ENCODE data around the gene DUSP10. TPM values are rescaled to one million over a fixed set of nuclear protein-coding genes. Genes with fewer than 3 reads are reported as not detected.

The DUSP10 gene
- total RNA-seq, 1 donor from 2014 or later = 10.2 TPM

DNA sequence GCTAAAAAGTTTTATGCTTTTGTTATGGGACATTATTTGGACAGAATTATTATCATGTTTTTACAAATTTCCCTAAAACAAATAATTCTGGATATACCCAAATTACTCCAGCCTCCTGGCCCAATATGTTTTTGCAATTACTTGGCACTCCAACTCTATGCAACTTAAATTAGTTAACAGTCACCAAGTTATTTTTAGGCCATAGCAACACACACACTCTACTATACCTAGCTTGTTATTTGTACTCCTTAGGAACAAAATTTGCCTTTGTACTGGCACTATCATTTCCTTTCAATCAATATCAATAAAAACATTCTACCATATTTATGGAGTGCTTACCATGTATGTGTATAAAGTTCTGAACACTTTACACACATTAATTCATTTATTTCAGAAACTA lies 7.7 kb downstream of the DUSP10 start:
- Mint-ChIP-seq H3K36me3 (ENCODE audit: insufficient read depth) (peaks cover 26% of the 10 kb centered on the region), H3K4me1 (ENCODE audit: low read depth) (peaks cover 9% of the 10 kb centered on the region), H3K4me3 (ENCODE audit: low read depth) (no peak overlapping the region), H3K27ac (no peak overlapping the region), H3K9me3 (ENCODE audit: low read depth) (no peaks in the 10 kb centered on the region), H3K27me3 (no peaks in the 10 kb centered on the region)
- no peak for DNase-seq (ENCODE audit: low spot score, unreplicated experiment)
- TF ChIP-seq, protein P1, sequence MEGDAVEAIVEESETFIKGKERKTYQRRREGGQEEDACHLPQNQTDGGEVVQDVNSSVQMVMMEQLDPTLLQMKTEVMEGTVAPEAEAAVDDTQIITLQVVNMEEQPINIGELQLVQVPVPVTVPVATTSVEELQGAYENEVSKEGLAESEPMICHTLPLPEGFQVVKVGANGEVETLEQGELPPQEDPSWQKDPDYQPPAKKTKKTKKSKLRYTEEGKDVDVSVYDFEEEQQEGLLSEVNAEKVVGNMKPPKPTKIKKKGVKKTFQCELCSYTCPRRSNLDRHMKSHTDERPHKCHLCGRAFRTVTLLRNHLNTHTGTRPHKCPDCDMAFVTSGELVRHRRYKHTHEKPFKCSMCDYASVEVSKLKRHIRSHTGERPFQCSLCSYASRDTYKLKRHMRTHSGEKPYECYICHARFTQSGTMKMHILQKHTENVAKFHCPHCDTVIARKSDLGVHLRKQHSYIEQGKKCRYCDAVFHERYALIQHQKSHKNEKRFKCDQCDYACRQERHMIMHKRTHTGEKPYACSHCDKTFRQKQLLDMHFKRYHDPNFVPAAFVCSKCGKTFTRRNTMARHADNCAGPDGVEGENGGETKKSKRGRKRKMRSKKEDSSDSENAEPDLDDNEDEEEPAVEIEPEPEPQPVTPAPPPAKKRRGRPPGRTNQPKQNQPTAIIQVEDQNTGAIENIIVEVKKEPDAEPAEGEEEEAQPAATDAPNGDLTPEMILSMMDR (IDR thresholded peaks at IDR 0.05; ENCODE audit: unreplicated experiment) = no peak

DNA sequence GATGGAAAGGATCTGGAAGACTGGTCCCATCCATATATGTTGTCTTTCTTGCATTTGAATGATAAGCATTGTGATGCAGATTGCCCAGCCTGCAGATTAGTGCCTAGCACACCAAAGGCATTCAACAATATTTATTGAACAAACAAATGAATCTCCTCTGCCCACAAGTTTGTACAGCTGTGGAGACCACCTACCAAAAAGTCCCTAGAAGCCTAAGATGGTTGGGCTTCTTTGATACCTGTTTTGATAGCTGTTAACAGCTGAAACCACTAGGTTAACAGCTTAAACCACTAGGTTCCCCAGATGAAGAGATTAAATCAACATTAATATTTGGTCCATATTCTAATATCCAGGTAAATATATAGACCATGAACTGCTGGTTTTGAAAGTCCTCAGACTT lies 9.8 kb downstream of the DUSP10 start:
- Mint-ChIP-seq H3K27ac (no peak overlapping the region), H3K9me3 (ENCODE audit: low read depth) (no peaks in the 10 kb centered on the region), H3K27me3 (no peaks in the 10 kb centered on the region), H3K36me3 (ENCODE audit: insufficient read depth) (peaks cover 14% of the 10 kb centered on the region), H3K4me1 (ENCODE audit: low read depth) (peaks cover 6% of the 10 kb centered on the region), H3K4me3 (ENCODE audit: low read depth) (no peak overlapping the region)
- no peak for DNase-seq (ENCODE audit: low spot score, unreplicated experiment)
- TF ChIP-seq, protein P1 (IDR thresholded peaks at IDR 0.05; ENCODE audit: unreplicated experiment) = no peak

DNA sequence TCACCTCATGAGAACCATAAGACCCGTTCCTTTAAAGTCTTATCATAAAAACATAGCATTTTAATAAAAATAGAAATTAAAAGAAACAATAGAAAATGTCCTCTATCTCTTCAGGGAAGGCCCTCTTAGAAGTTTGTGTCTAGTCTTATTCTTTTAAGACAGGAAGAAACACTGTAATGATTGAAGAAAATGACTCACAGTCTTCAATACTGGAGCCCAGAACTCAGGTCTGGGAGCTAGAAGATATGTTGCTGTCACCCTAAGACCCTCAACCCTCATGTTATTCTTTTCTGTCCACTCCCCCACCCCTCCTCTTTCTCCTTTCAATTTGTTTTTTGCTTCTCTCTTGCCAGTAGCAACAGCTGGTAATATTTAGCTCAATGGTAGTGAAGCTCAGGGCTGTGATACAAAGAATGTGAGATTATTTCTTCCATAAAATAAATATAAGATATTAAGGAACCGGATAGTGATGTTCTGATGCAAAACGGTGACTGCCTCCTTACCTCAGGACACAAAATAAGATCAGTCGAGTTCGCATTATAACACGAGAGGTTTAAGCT lies 12.0 kb downstream of the DUSP10 start:
- Mint-ChIP-seq H3K36me3 (ENCODE audit: insufficient read depth) (peaks cover 5% of the 10 kb centered on the region), H3K27me3 (no peaks in the 10 kb centered on the region), H3K4me3 (ENCODE audit: low read depth) (no peak overlapping the region), H3K27ac (no peak overlapping the region), H3K4me1 (ENCODE audit: low read depth) (peaks cover 5% of the 10 kb centered on the region), H3K9me3 (ENCODE audit: low read depth) (no peaks in the 10 kb centered on the region)
- DNase-seq (ENCODE audit: low spot score, unreplicated experiment) = no peak
- TF ChIP-seq, protein P1 (IDR thresholded peaks at IDR 0.05; ENCODE audit: unreplicated experiment) = no peak

DNA sequence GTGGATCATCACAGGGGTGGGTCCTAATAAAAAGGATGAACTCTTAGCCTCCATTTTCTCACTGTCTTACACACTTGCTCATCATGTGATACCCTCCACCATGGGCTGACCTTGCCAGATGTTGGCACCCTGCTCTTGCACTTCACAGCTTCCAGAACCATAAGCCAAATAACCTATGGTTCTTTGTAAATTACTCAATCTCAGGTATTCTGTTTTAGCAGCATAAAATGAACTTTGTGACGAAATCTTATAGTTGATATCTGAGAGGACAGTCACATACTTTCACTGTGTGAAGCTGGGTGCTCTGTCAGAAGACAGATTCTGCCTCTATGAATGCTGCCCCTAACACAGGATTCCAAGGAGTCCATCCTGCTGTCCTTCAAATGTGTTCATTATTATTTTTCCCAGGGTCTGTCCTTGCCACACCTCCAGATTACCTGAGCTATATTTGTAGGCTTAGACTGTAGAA lies 13.8 kb downstream of the DUSP10 start:
- Mint-ChIP-seq H3K9me3 (ENCODE audit: low read depth) (peaks cover 4% of the 10 kb centered on the region), H3K36me3 (ENCODE audit: insufficient read depth) (peaks cover 11% of the 10 kb centered on the region), H3K27ac (peak overlapping the region; percentile 53), H3K4me3 (ENCODE audit: low read depth) (no peak overlapping the region), H3K4me1 (ENCODE audit: low read depth) (peaks cover 5% of the 10 kb centered on the region), H3K27me3 (no peaks in the 10 kb centered on the region)
- DNase-seq (ENCODE audit: low spot score, unreplicated experiment) = no peak
- TF ChIP-seq, protein P1 (IDR thresholded peaks at IDR 0.05; ENCODE audit: unreplicated experiment) = no peak

DNA sequence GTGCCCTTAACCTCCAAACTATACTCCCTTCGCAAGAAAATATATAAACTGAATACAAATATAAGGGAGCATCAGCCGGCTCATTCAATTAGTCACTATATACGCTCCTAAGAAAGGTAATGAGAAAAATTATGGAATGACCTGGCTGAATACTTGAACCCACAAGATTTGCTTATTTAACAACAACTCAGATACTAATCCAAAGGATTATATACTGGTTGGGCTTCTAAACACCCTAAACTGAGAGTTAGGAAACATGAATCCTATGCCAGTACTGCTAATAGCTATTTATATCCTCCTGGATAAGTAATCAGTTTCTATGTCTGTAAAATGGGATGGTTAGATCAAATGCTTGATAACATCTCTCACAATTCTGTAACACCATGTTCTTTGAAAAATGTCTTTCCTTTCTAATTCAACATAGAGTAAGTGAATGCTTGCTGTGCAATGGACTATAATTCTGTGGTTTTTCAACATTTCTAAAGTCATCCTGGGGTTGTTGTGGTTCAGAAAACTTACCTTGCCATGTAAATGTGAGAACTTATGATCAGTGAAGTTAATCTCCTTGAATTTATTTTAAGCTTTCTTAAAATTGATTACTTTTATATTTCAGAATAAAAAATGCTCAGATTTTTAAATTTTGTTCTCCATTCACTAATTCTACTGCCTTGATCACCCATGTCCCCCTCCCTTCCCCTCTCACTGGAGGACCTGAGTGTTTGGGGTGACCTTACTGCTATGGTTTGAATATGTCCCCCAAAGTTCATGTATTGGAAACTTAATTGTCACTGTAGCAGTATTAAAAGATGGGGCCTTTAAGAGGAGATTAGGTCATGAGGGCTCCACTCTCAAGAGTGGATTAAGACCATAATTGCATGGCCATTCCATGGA lies 14.5 kb downstream of the DUSP10 start:
- no peak overlapping the region for H3K27ac Mint-ChIP-seq
- peaks cover 5% of the 10 kb centered on the region for H3K4me1 Mint-ChIP-seq (ENCODE audit: low read depth)
- H3K9me3 Mint-ChIP-seq (ENCODE audit: low read depth) = peaks cover 4% of the 10 kb centered on the region
- TF ChIP-seq, protein P1 (IDR thresholded peaks at IDR 0.05; ENCODE audit: unreplicated experiment) = no peak
- no peak for DNase-seq (ENCODE audit: low spot score, unreplicated experiment)
- no peaks in the 10 kb centered on the region for H3K27me3 Mint-ChIP-seq
- H3K36me3 Mint-ChIP-seq (ENCODE audit: insufficient read depth) = peaks cover 16% of the 10 kb centered on the region
- no peak overlapping the region for H3K4me3 Mint-ChIP-seq (ENCODE audit: low read depth)

All from progenitor cell of endocrine pancreas (in vitro differentiated cells).